ENCODE data around the gene ACACB.
A peak's percentile ranks its signal among the peaks of the same experiment; 100 is the strongest.

The ACACB gene

DNA sequence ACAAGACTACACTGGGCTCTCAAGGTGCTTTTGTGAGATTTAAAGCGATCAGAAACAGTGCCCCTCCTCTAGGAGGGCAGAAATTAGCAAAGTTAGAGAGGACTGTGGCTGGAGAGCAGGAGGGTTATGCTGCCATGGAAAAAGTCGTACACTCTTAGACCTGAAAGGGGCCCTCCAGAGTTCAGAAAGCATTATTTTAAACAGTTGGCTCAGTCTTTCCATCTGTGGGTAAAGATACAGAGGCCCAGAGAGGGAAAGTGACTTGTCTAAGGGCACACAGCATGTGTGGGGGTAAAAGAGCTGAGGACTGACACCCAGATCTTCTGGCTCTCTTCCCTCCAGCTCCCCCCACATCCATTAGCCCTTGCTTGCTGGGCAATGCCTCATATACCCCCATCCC, 145.6 kb downstream of the ACACB start:
- DNase-seq = no peak

DNA sequence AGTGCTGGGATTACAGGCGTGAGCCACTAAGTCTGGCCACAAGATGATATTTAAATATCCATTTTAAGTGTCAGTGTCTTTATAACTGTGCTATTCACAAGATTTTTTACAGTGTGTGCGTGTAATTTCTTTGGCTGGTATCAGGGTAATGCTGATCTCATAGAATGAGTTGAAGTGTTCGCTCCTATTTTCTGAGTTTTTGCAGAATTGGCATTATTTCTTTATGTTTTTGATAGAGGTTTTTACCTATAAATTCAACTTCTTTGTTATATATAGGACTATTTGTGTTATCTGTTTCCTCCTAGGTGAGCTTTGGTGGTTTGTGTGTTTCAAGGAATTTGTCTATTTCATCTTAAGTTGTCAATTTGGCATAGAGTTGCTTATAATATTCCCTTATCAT, 147.1 kb downstream of the ACACB start:
- DNase-seq = no peak

DNA sequence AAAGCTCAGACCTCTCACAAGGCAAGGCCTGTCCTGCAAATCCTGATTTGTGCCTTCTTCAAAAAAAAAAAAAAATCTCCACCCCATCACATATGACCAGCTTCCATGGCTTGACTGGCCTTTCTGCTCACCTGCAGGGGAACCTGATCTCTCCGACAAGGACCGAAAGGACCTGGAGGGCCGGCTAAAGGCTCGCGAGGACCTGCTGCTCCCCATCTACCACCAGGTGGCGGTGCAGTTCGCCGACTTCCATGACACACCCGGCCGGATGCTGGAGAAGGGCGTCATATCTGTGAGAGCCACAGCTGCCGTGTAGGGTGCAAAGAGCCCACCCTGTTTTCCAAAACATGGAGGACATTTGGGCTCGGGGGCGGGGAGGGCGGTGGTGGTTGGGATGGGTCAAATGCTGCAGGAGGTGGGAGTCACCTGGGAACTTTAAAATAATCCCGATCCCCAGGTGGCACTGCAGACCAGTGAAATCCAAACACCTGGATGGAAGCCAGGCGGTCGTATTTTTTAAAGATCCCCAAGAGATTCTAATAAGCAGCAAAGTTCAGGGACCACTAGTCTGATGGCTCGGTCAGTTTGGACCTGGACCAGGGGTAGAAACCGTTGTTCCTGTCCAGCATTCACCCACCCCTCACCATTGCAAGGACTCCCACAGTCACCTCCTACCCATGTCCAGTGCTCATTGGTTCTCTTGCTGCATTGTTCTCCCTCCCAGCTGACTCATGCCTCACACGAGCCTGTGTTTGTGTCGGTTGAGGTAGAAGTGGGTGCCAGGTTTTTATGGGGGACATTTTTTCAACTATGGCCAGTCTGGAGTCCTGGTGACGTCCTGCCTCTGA, 147.9 kb downstream of the ACACB start:
- DNase-seq = peak; percentile 59

DNA sequence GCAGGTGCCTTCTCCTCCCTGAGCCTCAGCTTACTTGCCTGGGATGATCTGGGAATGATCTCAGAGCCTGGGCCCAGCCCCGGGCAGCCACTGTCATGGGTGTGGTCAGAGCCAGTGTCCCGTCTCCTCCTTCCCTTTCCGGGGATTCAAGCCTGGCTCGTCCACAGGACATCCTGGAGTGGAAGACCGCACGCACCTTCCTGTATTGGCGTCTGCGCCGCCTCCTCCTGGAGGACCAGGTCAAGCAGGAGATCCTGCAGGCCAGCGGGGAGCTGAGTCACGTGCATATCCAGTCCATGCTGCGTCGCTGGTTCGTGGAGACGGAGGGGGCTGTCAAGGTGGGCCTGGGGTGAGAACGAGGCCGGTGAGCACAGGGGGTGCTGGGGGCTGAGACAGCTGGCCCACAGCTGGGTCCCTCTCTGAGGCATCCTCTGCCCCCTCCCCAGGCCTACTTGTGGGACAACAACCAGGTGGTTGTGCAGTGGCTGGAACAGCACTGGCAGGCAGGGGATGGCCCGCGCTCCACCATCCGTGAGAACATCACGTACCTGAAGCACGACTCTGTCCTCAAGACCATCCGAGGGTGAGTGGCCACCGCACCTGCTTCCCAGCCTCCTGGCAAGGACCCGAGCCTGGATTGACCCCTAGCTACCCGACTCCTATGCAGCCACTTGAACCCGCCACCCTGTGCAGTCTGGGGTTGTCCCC, 148.7 kb downstream of the ACACB start:
- DNase-seq = no peak

DNA sequence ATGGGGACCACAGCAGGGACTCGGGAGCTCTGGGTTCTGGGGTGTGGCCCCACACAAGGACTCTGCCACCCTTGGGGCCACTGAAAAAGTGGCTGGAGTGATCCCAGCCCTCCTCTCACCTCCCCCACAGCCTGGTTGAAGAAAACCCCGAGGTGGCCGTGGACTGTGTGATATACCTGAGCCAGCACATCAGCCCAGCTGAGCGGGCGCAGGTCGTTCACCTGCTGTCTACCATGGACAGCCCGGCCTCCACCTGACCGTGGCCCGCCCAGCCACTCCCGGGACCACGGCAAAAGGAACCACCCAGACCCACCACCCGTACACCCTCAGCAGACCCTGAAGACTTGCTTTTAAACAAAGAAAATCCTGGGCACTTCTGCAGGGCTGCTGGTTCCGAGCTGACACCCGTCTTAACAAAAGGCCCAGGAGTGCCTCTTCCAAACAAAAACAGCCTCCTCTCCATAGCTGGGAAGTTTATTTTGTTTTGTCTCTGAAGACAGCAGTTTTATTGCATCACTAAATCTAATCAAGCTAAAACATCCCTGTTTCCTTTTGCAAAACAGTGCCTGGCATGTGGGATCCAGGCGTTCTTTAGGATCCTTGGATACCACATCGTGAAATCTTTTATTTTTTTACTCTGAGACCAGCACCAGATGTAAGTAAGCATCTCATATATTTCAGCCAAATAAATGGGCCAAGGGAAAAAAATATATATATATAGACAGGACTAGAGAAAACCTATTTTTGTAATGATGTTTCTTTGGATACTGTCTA, 149.9 kb downstream of the ACACB start:
- DNase-seq = no peak

DNA sequence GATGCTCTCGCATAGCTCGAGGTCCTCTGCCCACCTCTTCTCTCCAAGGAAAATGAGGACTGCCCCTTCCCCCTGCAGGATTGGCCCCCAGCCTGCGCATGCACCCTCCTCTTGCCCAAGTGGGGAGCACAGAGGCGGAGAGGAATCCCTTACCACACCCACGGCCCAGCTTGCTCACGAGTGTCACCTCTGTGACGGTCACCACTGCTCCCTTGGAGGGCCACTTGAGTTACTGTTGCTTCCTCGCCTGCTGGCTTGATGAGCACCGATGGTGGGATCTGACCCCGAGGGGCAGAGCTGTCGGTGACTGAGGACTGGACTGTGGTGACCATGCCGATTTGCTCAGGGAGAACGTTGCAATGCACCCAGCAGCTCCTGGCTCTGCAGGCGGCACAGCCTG, 151.0 kb downstream of the ACACB start:
- DNase-seq = no peak

DNA sequence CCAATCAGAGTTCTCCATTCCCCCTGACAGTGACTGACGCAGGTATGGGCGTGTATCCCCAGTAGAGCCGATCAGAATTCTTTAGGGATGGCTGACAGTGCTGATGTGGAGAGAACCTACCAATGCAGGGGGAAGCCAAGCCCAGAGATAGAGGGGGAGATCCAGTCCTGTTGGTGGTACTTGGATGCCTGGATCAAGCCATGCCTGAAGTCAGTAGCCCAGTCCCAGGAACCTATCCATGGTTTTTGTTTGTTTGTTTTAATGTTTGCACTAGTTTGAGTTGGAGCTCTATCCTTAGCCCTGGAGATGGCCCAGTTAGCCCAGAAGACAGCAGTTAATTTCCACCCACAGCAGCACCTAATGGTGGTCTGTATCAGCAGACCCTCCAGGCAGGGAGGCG, 152.5 kb downstream of the ACACB start:
- DNase-seq = no peak

DNA sequence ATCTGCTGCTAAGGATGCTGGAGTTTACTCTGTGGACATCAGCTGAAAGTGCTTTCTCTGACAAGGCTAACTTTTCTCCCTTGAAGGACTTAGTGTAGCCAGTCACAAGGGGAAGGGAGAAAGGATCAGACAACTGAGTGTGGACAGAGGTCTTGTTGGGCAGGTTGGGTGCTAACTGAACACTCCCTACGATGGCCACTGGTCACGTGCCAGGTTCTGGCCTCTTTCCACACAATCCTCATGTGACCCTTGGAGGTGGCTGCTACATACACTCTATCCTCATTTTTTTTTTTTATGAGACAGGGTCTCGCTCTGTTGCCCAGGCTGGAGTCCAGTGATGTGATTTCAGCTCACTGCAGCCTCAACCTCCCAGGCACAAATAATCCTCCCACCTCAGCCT, 153.0 kb downstream of the ACACB start:
- DNase-seq = no peak

DNA sequence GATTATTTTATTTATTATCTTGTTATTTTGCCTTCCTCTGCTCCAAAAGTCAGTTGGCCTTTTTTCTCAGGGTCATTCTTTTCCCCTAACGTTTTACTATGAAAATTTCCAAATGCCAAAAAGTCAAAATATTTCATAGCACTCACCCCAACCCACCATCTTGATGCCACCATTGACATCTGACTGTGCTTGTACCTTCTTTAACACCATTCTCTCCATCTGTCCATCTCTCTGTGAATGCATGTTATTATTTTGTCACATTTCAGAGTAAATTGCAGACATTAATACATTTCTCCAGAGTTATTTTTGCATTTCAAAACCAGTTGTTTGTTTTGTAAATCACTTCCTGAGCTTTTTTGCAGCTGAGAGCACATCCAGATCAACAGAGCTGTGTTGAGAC, 154.1 kb downstream of the ACACB start:
- no peak for DNase-seq

DNA sequence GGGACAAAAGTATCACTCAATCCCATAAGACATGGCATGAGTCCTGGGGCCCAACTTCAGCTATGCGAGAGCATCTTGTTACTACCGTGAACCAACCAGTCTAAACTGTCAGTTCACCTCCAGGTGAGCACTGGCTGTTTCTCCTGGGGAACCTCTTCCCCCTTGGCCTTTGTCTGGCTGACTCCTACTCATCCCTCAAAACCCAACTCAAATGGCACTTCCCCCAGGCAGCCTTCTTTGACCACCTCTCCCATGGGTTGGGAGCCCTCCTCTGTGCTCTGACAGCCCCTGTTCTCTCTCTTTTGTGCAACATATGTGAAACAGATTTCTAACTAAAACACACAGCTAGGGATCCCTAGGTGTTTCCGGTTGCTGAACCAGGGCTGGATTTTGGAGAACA, 155.0 kb downstream of the ACACB start:
- no peak for DNase-seq

DNA sequence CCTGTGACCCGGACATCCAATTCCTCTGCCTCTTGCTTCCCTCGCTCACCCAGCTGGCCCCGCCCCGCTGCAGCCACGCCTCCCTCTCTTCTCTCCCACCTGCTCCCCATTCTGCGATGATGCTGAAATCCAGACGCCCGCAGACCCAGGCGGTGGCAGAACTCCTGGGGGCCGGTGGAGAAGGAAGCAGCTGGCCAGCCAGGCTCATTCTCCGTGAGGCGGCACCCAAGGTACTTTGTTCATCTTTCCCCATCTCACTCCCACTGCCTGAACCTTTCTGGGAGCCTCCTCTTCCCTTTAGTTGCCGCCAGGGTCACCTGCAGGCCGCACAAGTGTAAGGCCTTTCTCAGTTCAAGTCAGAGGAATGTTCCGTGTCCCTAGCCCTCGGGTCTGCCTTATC, 157.0 kb downstream of the ACACB start:
- DNase-seq = no peak

DNA sequence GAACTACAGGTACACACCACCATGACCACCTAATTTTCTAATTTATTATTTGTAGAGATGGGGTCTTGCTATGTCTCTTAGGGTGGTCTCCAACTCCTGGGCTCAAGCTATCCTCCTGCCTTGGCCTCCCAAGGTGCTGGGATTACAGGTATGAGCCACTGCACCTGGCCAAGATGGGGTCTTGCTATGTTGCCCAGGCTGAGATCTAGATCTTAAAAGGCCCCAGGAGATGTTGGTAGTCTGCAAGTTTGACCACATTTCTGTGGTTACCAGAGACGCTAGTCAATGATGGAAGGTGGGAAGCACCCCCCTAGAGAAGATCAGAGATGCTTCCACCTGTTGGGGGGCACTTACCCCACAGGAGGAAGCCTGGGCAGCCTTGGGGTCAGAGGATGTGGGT, 158.0 kb downstream of the ACACB start:
- no peak for DNase-seq

DNA sequence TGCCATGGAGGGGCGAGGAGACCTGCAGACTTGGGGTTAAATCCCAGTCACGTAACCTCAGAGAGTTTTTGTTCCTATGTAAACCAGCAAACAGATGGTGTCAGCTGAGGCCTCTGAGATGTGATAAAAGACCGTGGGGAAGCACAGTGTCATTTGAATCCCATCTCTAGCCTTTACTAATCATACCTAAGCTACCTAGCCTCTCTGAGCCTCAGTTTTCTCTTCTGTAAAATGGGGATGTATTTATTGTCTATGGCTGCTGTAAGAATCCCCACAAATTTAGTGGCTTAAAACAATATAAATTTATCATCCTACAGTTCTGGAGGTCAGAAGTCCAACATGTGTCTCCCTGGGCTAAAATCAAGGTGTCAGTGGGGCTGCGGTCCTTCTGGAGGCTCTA, 158.8 kb downstream of the ACACB start:
- DNase-seq = no peak

DNA sequence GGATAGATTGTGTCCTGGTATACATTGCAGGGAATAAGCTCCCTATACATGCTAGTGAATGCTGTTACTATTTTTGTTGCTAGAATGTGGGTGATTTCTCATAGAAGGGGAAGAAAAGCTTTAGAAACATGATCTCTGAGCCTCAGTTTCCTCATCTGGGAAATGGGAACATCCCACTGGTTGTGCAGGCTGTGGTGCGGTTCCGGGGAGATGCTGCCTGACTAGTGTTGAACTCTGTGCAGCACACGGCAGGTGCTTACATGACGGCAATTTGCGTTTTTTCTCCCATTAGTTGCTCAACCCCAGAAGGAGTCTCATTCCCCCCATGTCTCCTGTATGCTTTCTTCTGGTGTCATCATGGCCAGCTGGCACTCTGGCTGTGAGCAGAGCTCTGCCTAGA, 159.8 kb downstream of the ACACB start:
- no peak for DNase-seq

DNA sequence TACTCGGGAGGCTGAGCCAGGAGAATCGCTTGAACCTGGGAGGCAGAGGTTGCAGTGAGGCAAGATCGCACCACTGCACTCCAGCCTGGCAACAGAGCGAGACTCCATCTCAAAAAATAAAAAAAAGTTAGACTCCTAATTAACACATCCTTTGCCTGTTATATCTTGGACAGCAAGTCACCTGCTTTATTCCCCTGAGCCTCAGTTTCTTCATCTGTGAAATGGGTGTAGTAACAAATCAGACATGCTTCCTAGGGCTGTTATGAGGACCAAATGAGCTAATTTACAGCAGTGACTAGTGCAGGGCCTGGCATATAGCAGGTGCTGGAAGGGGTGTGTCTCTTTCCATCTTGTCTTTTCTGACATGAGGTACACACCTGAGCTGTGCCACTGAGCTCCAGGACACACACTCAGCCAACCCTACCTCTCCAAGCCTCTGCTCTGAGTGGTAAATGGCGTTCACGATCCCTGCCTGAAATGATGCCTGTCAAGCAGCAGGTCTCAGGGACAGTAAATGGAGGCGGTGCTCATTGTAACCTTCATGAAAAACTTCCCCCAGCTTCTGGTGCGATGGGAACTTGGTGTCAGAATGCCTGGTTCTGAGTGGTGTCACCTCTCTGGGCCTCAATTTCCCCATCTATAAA, 161.0 kb downstream of the ACACB start:
- DNase-seq = no peak

DNA sequence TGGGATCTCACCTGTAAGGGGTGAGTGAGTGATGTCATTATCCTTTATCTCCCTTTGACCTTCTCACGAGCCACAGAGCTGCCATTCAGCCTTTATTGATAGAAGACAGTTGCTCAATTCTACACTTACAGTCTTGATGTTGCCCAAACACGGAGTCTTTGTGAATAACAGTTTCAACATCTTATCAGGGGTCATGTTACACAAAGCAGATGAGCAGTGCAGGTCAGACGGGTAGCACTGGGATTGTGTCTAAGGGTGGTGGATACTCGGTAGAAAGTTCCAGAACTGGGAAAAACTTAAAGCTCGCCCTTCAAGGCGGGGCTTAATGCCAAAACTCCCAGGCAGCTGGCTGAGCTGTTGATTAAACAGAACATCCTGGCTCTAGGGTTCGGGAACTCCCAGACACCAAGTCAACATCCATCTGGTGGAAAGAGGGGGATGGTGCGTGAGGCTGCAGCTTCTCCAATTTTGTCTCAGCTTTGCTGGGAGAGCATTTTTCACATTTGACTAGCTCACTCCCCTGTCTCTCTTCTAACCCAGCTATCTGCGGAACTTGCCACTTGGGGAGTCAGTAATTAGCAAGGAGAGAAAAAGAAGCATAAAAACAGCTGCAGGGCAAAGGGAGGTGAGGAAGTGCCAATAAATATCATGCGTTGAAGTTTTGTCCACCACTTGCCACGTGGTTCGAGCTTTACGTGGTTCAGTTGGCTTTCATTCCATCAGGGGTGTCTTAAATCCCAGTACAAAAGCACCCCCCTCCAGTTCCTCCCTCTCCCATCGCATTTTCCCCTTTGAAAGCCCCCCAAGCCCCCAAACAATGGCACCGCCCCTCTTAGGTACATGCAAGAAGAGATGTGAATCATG, 161.7 kb downstream of the ACACB start:
- no peak for DNase-seq

DNA sequence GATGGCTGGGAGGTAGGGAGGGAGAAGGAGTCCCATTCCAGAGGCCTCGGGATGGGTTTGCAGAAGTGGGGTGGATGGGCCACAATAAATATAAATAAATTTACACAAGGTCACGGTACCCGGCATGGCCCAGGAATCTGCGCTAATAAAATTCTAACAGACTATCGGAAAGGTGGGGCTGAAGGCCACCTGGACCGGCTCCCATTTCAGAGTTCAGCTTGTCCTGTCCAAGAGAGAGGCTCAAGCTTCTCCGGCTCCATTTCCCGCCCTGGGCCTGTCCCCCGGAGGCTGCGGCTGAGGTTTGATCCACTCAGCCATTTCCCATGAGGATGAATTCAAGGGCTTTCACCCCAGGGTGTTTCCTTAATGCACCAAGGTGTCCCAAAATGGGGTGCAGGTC, 162.5 kb downstream of the ACACB start:
- DNase-seq = no peak

DNA sequence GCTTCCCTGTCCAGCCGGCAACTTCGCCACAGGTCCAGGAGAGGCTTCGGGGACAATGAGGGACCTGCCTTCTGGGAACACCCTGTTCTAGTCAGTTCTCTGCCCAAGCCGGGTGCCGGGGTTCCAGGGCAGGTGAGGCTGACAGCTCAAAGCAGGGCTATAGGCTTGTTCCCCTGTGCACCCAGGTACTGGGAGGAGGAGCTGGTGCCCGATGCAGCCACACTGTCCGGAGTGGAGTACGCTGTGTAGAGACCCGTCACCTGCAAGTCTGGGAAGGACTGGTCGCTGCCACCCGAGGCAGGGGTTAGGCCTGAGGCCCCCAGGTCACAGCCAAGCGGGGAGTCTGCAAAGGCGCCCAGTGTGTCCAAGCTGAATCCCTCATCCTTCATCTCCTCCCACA, 163.1 kb downstream of the ACACB start:
- DNase-seq = no peak

DNA sequence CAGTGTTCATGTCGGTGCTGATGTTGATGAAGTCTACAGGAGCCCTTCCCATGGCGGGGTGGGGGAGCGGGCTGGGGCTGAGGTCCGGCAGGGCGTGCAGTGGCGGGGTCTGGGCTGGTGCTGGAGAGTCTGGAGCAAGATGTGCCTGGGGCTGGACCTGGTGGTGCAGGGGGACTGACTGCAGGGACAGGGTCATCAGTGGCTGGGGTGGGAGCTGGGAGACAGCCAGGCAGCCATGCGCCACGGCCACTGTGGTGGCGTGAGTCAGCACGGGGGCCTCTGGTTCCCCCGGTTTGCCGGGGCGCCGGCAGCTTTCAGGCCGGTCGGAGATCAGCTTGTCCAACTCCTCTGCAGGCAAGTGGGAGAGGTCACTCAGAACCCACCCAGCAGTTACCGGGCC, 165.1 kb downstream of the ACACB start:
- DNase-seq = no peak

DNA sequence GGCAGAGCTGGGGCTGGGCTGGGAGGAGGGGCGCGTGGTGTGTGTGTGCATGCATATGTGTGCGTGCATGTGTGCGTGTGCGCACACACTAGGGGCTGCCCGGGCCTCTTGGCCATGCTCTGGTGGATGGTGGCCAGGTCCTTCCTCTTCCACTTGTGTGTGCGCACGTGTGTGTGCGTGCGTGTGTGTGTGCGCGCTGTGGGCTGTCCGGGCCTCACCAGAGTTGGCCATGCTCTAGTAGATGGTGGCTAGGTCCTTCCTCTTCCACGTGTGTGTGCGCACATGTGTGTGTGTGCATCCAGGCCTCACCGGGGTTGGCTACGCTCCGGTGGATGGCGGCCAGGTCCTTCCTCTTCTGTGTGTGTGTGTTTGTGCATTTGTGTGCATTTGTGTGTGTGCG, 168.0 kb downstream of the ACACB start:
- no peak for DNase-seq

DNA sequence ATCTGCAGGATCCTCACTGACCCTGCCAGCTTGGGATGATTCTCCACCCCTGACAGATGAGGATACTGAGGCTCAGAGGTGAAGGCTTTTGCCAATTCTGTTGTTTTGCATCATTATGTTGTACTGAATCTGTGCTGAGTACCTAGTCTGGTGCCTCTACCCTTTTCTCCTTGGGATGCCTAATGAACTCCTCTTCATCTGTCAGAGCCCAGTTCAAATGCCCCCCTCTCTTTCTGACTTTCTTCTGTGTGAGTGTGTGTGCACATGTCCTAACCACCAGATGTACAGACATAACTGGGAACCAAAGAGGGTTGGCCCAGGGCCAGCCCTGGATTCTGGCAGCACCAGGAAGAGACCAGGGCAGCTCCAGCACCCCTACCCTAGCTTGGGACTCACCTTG, 169.9 kb downstream of the ACACB start:
- no peak for DNase-seq

DNA sequence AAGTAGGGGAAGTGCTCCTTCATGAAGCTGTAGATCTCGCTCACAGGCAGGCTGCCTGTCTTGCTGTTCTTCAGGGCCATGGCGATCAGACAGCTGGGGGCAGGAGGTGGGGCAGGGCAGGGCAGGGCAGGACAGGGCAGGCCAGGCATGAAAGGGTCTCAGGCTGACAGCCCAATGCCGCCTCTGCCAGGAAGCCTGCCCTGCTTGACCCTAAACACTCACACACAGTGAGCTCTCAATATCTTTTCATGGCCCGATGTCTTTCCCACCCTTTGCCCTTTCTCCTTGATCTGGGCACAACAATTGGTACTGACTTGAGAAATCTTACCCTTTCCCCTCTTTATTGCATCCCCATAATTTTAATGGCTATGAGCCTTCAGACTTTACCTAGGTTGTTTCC, 170.3 kb downstream of the ACACB start:
- DNase-seq = no peak
